ENCODE measurements around the gene BAD.
A peak's percentile ranks its signal among the peaks of the same experiment; 100 is the strongest.
"Not testable (repeated sequence)": the region's sequence is repeated elsewhere in the genome, so short reads cannot be mapped to it uniquely, and the experiment has no call there.

BAD gene

DNA sequence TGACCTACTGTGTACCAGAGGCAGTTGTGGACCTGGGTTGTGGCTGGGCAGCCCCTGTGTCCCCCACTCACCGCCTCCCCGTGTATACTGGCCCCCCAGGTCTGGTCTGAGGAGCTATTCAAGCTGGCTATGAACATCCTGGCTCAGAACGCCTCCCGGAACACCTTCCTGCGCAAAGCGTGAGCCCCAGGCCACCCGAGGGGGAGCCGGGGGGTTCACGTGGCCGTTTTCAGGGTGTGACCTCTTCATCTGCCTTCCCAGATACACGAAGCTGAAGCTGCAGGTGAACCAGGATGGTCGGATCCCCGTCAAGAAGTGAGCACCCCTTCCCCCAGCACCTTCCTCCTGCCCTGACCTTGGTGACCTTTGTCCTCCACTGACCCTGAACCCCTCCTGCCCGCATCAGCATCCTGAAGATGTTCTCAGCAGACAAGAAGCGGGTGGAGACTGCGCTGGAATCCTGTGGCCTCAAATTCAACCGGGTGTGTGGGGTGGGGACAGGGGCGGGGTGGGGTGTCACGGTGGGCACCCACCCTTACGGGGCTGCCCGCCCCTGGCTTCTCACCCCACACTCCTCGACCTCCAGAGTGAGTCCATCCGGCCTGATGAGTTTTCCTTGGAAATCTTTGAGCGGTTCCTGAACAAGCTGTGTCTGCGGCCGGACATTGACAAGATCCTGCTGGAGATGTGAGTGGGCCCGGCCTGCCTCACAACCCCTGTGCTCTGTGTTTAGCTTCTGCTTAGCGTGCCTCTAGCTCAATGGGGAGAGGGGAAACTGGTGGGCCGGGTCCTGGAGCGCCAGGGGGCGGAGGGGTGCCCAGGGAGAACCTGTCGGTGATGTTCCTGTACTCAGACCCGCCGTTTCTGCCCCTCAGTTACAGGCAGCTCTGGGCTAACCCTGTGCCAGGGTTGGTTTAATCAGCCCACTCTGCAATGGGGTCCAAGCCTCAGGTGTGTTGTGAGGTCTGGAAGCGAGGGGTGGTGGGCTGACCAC is 29.0 kb downstream of the BAD start:
- no peak for DNase-seq

DNA sequence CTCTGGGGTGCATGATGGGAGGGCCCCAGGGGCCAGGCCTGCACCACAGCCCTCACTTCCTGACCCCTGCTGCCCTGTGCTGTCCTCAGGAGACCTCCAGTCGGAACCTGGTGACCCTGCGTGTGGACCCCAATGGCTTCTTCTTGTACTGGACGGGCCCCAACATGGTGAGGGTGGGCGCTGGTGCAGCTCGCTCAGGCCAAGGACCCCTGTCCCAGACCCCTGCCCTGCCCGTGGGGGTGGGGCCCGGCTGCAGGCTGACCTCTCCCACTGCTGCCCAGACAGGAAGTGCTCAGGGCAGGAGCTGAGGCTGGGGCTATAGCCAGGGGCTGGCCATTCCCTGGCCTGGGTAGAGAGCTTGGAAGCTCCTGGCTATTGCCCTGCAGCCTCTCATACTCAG is 30.1 kb downstream of the BAD start:
- no peak for DNase-seq

DNA sequence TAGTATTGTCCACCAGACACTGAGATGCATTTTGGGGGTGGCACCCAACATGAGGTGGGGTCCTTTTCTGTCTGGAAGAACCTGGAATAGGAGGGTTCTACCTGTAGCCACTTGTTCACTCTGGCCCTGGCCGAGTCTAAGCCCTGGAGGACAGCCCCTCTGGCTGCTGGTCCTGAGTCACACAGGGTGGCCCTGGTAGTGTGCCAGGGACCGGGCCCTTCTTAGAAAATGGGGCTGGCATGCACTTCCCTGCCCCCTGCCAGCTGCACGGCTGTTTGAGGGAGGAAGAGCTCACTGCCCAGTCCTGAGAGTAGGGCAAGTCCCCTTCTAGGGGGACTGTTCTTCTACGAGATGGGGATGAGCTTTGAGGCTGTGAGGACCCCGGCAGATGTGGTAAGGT is 31.0 kb downstream of the BAD start:
- DNase-seq, result no peak

DNA sequence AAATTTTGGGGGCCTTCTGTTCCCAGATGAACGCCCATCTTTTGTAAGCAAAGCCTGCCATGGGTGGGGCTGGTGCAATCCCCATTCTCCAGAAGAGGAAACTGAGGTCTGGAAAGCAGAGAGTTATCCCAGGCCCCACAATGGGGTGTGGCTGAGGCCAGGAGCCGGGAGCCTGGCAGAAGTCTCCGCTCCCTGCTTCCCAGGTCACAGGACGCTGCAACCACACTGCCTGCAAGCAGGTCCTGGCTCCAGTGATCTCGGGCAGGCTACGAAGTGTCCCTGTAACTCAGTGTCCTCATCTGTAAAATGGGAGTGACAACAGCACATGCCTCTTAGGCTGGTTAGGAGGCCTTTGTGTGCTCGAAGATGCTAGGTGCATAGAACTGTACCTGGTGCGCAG is 31.4 kb downstream of the BAD start:
- DNase-seq, result no peak

DNA sequence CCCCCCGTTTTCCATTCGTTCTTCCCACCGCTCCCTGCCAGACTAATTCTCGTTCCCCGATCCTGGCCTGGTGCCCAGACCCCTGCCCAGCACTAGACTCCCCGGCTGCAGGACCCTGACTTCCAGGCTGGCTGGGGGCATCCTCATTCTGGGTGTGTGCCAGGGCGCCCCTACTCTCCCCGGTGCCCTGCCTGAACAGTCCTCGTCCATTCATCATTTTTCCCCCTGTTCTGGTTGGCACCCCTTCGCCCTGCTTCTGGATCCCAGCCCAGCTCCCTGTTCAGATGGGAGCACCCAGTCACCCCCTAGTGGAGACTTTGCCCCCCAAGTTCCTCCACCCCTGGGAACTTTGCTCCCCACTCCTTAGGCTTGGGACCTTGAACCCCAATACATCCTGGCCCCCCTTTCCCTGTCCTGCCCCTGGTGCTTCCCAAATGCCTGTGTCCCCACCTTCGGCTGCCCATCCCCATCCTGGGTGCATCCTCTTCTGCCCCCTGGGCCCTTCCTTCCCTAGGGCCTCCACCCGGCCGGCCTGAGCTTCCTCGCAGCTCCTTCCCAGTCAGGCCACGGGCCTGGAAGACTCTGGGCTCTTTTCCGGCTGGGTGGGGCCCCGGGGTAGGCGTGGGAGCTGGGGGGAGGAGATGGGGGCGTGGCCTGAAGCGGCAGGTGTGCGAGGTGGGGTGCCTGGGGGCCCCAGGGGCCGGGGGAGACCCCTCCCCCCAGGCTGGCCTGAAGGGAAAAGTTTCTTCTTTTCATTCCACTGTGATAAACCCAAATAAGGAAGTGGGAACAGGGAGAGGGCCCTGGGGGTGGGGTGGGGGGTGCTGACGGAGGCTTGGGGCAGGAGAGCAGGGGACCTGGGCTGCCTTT is 32.2 kb downstream of the BAD start:
- no peak for DNase-seq

DNA sequence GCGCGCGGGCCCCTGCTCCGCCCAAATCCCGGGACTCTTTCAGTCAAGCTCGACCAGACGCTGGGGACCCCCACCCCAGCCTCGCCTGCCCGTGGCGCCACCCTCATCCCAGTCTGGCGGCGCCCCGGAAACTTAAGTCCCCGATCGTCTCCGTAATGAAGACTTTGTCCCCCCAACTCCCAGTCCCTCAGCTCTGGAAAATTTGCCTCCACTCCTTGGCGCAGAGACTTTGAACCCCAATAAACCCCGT is 32.8 kb downstream of the BAD start:
- peak; percentile 50 for DNase-seq

DNA sequence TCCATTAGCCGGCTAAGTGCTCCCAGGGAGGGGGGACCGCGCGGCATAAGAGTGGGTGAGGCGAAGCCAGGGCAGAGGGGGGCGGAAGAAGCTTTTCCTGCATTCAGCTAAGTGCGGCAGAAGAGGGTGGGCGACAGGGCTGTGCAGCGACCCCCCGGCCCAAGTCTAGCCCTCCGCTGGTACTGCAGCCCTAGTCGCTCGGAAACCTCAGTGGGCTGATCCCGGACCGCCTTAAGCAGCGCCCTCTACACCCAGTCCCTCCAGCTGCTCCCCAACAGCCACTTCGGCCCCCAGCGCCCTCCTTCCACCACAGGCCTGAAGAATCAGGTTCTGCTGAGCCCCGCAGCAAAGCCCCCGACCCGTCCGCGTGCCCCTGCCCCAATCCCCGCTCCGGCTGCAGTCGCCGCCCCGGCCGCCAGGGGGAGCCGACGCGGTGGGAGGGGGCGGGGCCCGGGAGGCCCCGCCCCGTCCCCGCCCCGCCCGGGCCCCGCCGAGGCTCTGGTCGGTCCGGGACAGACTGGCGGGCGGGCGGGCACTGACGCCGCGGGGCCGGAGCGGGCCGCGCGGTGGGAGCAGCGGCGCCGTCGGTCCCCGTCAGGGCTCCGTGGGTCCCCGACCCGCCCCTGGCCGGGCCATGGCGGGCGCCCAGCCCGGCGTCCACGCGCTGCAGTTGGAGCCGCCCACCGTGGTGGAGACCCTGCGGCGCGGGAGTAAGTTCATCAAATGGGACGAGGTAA is 33.3 kb downstream of the BAD start, which contains the start of gene PLCB3:
Gene PLCB3 (plus strand): TSS at position 515 of the 737 bp plus-strand sequence. CDS start 120 bp downstream, at position 635.
- peak; percentile 77 for DNase-seq

DNA sequence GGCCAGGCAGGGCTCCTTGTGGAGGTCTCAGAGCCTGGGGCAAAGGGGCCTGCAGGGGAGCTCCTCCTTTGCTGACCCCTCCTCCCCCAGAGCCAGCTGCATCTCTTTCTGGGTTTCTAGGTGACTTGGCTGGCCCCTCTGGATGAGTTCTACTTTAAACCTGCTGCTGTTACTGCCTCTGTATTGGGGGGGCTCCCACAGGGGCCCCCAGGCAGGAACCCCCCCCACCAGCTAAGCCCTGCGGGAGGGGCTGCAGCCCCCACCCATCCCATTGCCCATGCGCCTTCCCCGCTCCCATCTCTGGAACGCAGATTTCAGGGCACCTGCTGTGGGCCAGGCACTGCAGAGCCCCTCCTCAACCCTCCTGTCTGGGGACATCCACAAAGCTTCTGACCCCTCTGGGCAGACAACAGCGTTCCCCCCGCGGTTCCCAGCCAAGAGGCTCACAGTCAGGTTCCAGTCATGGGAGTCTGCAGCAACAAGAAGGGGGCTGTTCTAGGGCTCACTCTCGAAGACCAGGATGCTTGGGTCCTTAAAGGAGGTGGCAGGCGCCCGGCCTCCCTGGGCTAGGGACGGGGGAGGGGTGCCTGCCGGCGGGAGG is 34.0 kb downstream of the BAD start:
- DNase-seq, result no peak

DNA sequence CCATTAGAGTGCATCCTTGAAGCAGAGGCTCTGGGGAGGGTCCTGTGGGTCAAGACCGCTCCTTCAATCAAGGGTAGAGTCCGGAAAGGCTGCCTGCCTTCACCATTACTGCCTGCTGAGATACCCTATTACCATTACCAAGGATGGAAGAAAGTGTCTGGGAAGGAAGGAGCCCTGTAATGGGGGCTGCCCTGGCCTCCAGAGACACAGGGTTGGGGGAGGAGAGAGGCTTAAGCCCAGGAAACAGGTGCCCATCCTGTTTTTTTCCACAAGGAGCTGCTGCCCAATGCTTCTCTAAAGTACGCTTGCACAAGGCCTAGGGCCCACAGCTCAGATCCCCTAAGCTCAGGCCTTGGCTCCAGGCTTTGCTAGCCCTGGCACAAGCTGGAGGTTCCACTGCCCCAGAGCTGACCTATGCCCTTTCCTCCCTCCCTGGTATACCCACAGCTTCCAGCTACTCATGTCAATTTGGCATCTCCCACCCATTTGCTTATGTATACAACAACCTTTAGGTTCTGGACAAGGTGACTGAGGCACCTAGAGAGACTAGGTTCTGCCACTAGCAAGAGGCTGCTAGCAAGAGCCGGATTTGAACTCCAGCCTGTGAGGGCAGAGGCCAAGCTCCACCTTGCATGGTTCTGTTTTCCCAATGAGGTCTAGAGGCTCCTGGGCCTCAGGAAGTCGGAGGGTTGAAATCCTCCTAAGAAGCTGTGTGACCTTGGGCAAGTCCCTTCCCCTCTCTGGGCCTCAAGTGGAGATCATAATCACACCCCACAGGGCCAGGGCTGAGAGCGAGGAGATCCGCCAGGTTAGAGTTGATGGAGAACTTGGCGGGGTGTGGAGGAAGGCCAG is 34.7 kb downstream of the BAD start:
- DNase-seq, result no peak

DNA sequence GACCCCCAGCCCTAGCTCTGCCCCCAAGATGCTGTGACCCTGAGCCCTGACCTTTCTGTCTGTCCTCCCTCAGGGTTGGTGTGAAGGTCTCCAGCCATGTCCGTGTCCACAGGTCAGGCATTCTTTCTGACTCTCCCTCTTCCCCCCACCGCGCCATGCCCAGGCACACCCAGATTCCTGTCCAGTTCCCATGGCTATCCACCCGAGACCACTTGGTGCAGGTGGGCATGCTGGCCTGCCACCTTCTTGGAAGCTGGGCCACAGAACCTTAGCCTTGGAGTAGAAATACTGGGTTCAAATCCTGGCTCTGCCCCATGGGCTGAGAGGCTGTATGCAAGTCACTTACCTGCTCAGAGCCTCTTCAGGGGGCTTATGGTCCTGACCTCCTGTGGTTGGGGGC is 35.4 kb downstream of the BAD start:
- DNase-seq, result no peak

DNA sequence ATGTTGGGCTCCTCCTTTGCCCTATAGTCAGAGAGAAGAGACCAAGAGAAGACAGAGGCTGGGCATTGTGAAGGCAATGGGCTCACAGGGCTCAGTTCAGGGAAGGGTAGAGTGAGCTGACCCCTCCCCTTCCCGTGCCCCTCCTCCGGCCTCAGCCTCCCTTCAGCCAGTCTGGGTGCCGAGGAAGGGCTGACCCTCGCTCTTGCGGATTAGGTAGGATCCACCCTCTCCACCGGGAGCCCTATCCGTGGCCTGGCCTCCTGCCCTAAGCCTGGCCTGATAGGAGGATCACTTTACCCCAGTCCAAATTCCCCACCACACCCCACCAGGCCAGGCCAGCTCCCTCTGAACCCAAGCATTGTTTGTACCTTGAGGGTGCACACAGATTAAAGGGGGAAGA is 35.9 kb downstream of the BAD start:
- DNase-seq, result no peak

DNA sequence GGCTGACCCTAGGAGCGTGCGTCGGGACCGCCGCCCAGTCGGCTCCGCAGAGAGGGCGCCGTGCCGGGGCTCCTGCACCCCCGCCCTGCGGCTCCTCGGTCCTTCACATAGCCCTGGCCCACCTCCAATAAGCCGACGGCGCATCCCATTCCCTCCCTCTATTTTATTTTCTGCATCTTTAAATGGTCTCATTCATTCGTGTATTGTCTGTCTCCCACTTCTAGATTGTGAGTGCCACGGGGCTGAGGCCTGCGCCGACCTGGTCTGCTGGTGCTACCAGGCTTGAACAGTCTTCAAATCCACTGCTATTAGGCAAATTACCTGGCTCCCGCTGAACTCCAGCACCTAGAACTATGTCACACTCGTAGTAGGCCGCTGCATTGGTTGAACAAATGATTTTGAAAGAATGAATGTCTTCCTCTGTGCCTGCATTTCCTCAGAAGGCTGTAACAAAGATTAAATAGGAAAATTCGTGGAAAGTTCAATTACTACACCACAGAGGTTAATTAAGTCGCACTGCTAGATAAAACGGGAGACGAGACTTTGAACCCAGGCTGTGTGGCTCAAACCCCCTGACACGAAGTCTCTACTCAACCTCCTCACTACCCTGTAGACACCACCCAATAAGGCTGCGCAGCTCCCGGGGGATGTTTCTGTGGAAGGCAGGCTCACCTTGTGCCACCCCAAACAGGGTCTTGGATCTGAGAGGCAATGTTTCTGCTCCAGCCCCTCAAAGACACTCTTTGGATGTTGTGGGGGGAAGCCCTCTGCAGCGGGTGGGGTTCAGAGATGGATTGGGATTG is 36.5 kb downstream of the BAD start:
- DNase-seq, result no peak

DNA sequence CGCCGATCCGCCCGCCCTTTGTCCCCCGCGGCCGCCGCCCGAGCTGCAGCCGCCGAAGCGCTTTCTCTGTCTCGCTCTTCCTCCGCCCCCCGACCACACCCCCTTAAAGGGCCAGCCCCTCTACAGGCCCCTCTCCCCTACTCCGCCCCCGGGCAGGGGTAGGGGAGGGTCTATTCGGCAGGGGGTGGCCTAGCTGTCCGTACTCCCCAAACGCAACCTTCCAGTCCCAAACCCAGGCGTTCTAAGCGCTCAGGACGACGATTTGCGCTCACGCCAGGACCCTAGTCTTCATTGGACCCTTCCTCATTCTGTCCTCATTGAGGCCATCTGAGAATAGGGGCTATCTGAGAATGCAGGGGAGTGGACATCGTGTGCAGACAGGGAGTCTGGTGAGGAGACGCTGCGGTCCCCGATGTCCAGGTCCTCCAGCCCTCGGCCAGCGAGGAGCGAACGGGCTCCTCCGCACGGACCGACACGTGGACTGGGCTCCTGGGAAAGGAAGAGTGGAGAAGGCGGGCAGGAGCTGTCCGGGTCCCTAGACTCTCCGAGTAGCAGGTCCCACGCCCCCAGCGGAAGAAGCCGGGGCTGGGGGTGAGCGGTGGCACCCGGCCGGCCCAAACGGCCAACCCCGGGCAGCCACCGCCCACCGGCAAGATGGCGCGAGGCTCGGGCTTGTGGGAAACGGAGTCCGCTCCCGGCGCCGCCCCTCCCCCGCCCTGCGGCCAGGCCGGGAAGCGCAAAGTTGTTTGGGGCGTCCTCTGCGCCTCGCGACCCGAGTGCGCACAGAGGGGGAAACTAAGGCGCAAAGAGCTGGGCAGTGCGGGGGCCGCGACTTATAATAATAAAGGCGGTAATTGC is 37.4 kb downstream of the BAD start, which contains the start of gene PPP1R14B:
Gene PPP1R14B (minus strand): TSS at position 73 of the 858 bp plus-strand sequence. CDS start 270 bp downstream, outside the sequence.
- DNase-seq, result peak; percentile 93

DNA sequence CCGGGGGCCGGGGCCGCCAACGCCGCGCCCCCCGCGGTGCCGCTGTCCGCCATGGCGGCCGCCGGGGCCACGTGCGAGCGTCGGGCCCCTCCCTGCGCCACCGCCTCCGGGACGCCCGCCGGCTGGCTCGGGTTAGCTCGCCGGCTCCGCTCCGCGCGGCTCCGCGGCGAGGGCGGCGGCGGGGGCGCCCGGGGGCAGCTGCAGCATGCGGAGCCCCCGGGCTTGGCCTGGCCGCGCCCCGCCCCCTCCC is 37.9 kb downstream of the BAD start:
- DNase-seq, result not testable (repeated sequence)

DNA sequence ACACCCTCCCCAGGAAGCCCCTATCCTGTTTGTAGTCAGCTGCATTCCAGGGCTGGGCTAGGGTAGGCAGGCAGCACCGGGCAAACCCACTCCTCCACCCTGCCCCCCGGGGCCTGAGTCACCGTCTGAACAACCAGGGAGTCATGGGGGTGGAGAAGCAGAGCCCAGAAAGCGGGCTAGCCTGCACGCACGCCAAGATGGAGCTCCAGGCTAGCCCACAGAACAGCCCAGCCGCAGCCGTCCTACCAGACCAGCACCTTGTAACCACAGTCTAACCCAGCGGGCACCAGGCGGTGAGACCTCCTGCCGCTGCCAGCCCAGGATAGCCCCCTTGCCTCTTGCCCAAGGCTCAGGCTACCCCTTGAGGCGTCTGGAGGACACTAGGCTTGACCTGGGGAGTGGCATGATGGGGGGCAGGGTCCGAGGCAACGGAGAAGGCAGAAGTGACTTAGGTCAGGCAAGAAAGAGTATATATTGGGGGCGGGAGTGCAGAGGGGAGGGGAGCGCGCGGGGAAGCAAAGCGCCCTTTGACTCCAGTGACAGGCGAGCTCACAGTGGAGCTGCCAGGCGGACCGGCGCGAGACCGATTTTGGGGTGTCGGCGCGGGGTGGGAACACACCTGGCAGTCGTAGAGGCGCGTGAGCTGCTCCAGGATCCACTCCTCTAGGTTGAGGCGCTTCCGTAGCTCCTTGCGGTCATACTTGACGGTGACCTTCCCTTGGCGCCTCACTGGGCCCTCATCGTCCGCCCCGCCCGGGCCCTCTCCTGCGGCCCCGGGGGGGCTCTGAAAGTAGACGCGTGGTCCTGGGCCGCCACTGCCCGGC is 38.5 kb downstream of the BAD start:
- DNase-seq, result peak; percentile 66

DNA sequence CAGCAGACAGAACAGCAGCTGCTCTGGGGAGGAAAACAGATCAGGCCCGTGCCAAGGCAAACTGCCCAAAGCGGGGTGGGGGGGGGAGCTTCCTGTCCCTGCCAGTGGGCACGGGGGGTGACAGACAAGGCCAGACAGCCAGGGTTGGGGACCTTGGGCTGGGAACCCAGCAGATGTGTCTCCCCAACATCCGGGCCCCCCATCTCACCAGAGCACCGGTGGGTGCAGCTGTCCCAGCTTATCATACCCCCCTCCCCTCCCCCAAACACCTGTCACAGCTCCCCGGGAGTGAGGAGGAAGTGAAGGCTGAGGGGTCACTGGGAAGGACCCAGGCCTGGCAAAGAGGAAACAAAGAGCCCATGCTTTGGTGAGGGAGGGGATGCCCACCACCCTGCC is 39.1 kb downstream of the BAD start:
- no peak for DNase-seq

DNA sequence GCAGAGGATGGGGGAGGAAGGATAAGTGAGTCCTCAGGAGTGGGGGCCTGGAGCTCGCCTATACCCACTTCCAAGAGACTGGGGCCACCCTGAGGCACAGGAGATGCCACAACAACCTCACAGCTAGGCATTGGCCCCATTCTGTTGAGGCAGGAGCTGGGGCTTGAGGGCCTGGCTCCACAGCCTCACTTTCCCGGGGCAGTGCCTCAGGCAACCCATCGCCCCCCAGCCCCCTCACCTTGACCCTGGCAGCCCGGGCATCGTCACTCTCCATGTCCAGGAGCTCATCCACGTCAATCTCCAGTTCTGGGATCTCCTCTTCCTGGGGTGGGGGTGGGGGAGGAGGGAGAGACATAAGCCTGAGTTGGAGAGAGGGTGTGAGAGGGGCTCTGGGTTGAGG is 39.5 kb downstream of the BAD start:
- DNase-seq, result no peak

DNA sequence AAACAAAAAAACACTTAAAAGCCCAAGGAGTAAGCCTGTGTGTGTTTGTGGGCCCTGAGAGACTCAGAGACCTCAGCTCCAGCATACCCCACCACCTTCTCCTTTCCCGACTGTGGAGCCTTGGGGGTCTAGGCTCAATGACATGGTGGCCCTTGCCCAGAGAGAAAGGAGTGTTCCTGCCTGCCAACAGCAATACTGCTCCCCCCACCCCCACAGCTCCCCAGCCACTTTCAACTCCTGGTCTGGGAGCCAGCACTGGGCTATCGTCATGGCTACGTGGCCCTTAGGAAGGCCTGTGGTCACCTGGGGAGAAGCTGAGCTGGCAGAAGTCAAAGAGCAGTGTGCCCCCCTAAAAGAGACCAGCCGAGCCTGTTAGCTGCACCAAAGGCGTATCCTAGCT is 40.4 kb downstream of the BAD start:
- DNase-seq, result no peak

DNA sequence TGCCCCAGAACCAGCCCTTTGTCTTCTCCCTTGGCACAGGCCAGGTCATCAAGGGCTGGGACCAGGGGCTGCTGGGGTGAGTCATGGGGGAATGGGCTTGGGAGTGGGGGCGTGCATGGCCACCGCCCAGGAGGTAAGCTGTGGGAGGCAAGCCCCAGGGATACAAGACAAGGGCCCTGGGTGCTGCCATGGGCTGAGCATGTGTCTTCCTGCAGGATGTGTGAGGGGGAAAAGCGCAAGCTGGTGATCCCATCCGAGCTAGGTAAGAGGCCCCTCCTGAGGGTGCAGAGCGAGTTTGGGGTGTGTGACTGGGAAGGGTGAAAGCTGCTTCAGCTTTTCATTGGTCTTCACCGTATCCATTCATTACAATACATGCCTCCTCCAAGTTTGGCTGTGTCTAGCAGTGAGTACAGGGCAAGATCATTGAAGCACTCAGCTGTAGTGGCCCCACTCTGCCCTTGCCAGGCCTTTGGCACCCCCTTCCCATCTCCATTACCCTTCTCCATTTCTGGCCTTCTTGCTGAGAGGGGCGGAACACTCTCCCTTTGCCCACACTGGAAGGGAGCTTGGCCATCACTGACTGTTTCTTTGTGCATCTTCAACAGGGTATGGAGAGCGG is 41.1 kb downstream of the BAD start:
- DNase-seq, result no peak
